ENCODE results near the gene RPL21.

- TF ChIP-seq CTCF (conservative IDR thresholded peaks at IDR 0.05; ENCODE audit: low read length) (no peak), EZH2phosphoT487 (IDR thresholded peaks at IDR 0.05; ENCODE audit: borderline replicate concordance, low read depth, low read length) (no peak)
Observed at GRCh38 chr13:27226991-27227390, 24.4 kb upstream of the RPL21 start.

All from OCI-LY7 (cell line).